Measurements from ENCODE around the gene OLFML2A. TPM values are rescaled to one million over a fixed set of nuclear protein-coding genes. Genes with fewer than 3 reads are reported as not detected.

Gene OLFML2A
- total and polyA plus RNA-seq, 2 donors (not counting 1 experiment from before 2014, with no cell fraction given) = 2.7 to 33.7 TPM

DNA sequence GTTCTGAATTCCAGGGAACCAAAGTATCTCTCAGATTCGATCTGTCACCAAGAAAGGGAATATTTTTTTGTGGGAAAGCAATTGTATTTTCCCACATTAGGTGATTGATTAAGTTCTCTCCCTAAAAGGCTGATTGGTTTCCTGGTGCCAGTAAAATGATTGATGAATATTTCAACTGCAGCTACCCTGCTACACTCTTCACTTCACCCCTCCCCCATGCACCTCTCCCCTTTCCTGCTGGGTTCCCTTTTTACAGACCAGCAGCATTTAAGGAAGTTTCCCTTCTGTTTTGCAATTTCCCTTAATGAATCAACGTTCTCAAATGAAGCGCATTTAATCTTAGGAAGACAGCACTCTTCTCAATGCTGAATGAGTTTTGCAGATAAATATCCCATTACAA, 18.9 kb upstream of the OLFML2A start:
- Histone ChIP-seq H3K79me2 (ENCODE audit: control insufficient read depth, insufficient read depth, low read length) (no peaks in the 10 kb centered on the region), H4K20me1 (ENCODE audit: control insufficient read depth, extremely low read depth, insufficient read depth, low read length) (no peaks in the 10 kb centered on the region), H2AFZ (ENCODE audit: low read length) (no peak overlapping the region), H3K4me2 (ENCODE audit: extremely low read depth, insufficient read depth, low read length) (no peak overlapping the region), H3K9me3 (ENCODE audit: control insufficient read depth, insufficient read depth, low read depth, low read length) (no peaks in the 10 kb centered on the region), H3K27ac (ENCODE audit: insufficient read depth, low read length) (no peak overlapping the region), H3K9ac (ENCODE audit: insufficient read depth, low read length) (no peak overlapping the region), H3K27me3 (ENCODE audit: control insufficient read depth, insufficient read depth, low read length) (peaks cover 28% of the 10 kb centered on the region), H3K4me3 (replicated peaks in 1 of 4; ENCODE audit: control extremely low read depth in 1 of 4, insufficient read depth in 1 of 4, low read depth in 3 of 4, low read length in 4 of 4) (no peak overlapping the region), H3K36me3 (ENCODE audit: control insufficient read depth, insufficient read depth, low read length) (no peaks in the 10 kb centered on the region), H3K4me1 (ENCODE audit: control insufficient read depth, extremely low read depth, insufficient read depth, low read length) (no peaks in the 10 kb centered on the region)
- DNase-seq (ENCODE audit: low read depth in 2 of 2) = no peak
- no peak for TF ChIP-seq EZH2 (IDR thresholded peaks at IDR 0.05; ENCODE audit: low read length, missing control alignments)
- TF ChIP-seq, protein P1, sequence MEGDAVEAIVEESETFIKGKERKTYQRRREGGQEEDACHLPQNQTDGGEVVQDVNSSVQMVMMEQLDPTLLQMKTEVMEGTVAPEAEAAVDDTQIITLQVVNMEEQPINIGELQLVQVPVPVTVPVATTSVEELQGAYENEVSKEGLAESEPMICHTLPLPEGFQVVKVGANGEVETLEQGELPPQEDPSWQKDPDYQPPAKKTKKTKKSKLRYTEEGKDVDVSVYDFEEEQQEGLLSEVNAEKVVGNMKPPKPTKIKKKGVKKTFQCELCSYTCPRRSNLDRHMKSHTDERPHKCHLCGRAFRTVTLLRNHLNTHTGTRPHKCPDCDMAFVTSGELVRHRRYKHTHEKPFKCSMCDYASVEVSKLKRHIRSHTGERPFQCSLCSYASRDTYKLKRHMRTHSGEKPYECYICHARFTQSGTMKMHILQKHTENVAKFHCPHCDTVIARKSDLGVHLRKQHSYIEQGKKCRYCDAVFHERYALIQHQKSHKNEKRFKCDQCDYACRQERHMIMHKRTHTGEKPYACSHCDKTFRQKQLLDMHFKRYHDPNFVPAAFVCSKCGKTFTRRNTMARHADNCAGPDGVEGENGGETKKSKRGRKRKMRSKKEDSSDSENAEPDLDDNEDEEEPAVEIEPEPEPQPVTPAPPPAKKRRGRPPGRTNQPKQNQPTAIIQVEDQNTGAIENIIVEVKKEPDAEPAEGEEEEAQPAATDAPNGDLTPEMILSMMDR (conservative IDR thresholded peaks at IDR 0.05 in 1 of 2, IDR thresholded peaks at IDR 0.05 in 1 of 2; ENCODE audit: low read depth in 1 of 2, low read length in 2 of 2) = no peak

DNA sequence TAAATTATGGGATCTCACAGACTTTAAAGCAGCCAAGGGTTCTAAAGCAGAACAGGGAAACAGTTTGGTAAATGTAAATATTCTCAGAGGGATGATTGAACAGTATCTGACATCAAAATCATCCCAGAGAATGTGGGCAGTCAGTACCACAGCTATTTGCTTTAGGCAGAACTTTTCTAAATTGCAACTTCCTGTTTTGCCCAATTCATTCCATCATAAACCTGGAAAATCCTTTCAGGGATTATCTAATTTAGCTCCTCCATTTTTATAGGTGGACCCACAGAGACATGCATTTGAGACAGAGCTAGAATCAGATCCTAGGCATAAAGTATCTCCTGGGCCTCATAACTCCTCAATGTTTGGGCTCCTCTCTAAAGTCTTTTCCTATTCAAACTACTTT, 18.2 kb upstream of the OLFML2A start:
- no peak overlapping the region for H3K27ac ChIP-seq (ENCODE audit: insufficient read depth, low read length)
- no peak for DNase-seq (ENCODE audit: low read depth in 2 of 2)
- no peak overlapping the region for H3K4me3 ChIP-seq (replicated peaks in 1 of 4; ENCODE audit: control extremely low read depth in 1 of 4, insufficient read depth in 1 of 4, low read depth in 3 of 4, low read length in 4 of 4)
- H3K9ac ChIP-seq (ENCODE audit: insufficient read depth, low read length) = no peak overlapping the region
- H3K4me1 ChIP-seq (ENCODE audit: control insufficient read depth, extremely low read depth, insufficient read depth, low read length) = no peaks in the 10 kb centered on the region
- H3K27me3 ChIP-seq (ENCODE audit: control insufficient read depth, insufficient read depth, low read length) = peaks cover 31% of the 10 kb centered on the region
- no peaks in the 10 kb centered on the region for H3K79me2 ChIP-seq (ENCODE audit: control insufficient read depth, insufficient read depth, low read length)
- no peak overlapping the region for H3K4me2 ChIP-seq (ENCODE audit: extremely low read depth, insufficient read depth, low read length)
- H4K20me1 ChIP-seq (ENCODE audit: control insufficient read depth, extremely low read depth, insufficient read depth, low read length) = no peaks in the 10 kb centered on the region
- TF ChIP-seq, protein P1 (conservative IDR thresholded peaks at IDR 0.05 in 1 of 2, IDR thresholded peaks at IDR 0.05 in 1 of 2; ENCODE audit: low read depth in 1 of 2, low read length in 2 of 2) = no peak
- no peak for TF ChIP-seq EZH2 (IDR thresholded peaks at IDR 0.05; ENCODE audit: low read length, missing control alignments)
- H3K36me3 ChIP-seq (ENCODE audit: control insufficient read depth, insufficient read depth, low read length) = no peaks in the 10 kb centered on the region
- H2AFZ ChIP-seq (ENCODE audit: low read length) = no peak overlapping the region
- no peaks in the 10 kb centered on the region for H3K9me3 ChIP-seq (ENCODE audit: control insufficient read depth, insufficient read depth, low read depth, low read length)

GRCh38 chr9:124759327-124759726, 17.6 kb upstream of the OLFML2A start:
- Histone ChIP-seq H3K79me2 (ENCODE audit: control insufficient read depth, insufficient read depth, low read length) (no peaks in the 10 kb centered on the region), H3K4me3 (replicated peaks in 1 of 4; ENCODE audit: control extremely low read depth in 1 of 4, insufficient read depth in 1 of 4, low read depth in 3 of 4, low read length in 4 of 4) (no peak overlapping the region), H3K36me3 (ENCODE audit: control insufficient read depth, insufficient read depth, low read length) (no peaks in the 10 kb centered on the region), H3K27ac (ENCODE audit: insufficient read depth, low read length) (no peak overlapping the region), H4K20me1 (ENCODE audit: control insufficient read depth, extremely low read depth, insufficient read depth, low read length) (no peaks in the 10 kb centered on the region), H3K27me3 (ENCODE audit: control insufficient read depth, insufficient read depth, low read length) (peaks cover 31% of the 10 kb centered on the region), H2AFZ (ENCODE audit: low read length) (no peak overlapping the region), H3K4me2 (ENCODE audit: extremely low read depth, insufficient read depth, low read length) (no peak overlapping the region), H3K9ac (ENCODE audit: insufficient read depth, low read length) (no peak overlapping the region), H3K4me1 (ENCODE audit: control insufficient read depth, extremely low read depth, insufficient read depth, low read length) (no peaks in the 10 kb centered on the region), H3K9me3 (ENCODE audit: control insufficient read depth, insufficient read depth, low read depth, low read length) (no peaks in the 10 kb centered on the region)
- TF ChIP-seq, protein P1 (conservative IDR thresholded peaks at IDR 0.05 in 1 of 2, IDR thresholded peaks at IDR 0.05 in 1 of 2; ENCODE audit: low read depth in 1 of 2, low read length in 2 of 2) = no peak
- no peak for TF ChIP-seq EZH2 (IDR thresholded peaks at IDR 0.05; ENCODE audit: low read length, missing control alignments)
- no peak for DNase-seq (ENCODE audit: low read depth in 2 of 2)

Measured in fibroblast of lung (primary cell).